B cell (primary cell): ENCODE results near the gene FBXL13.

Experiments
- EZH2 ChIP-seq: IDR thresholded peaks from 2 replicates; pipeline ENCODE4 v1.6.1; 2012; ENCODE audit warnings: borderline replicate concordance, low read depth, mild to moderate bottlenecking, moderate library complexity, low read length; ENCODE audit not compliant: insufficient read depth, poor library complexity, severe bottlenecking
- TF ChIP-seq, protein P1 (sequence below): fragments of 200-600 bp; IDR thresholded peaks from one replicate; pipeline ENCODE4 v1.8.0; 2022; ENCODE audit warnings: antibody characterized with exemption, mild to moderate bottlenecking

DNA sequence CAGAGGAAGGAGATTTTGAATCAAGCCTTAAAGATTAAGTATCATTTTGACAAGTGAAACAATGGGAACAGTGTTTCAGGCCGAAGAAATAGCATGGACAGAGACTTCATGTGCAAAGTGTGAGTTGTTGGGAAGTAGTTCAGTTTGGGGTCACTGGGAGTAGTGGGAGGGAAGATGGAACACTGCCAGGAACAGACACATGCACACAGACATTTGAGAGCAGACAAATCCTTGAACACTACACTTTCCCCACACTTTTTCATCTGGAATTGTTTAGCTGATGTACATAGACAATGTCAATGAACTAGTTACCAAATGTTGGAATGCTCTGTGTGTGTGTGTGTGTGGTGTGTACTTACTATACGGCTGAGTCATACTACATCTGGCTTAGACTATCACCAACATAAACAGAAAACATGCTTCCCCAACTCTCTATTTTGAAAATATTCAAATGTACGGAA lies 214.2 kb downstream of the FBXL13 start:
- TF ChIP-seq, protein P1, sequence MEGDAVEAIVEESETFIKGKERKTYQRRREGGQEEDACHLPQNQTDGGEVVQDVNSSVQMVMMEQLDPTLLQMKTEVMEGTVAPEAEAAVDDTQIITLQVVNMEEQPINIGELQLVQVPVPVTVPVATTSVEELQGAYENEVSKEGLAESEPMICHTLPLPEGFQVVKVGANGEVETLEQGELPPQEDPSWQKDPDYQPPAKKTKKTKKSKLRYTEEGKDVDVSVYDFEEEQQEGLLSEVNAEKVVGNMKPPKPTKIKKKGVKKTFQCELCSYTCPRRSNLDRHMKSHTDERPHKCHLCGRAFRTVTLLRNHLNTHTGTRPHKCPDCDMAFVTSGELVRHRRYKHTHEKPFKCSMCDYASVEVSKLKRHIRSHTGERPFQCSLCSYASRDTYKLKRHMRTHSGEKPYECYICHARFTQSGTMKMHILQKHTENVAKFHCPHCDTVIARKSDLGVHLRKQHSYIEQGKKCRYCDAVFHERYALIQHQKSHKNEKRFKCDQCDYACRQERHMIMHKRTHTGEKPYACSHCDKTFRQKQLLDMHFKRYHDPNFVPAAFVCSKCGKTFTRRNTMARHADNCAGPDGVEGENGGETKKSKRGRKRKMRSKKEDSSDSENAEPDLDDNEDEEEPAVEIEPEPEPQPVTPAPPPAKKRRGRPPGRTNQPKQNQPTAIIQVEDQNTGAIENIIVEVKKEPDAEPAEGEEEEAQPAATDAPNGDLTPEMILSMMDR: no peak
- no peak for TF ChIP-seq EZH2
